Spleen (tissue), 11 donors: Measurements from ENCODE around the gene SORCS2. TPM values are rescaled to one million over a fixed set of nuclear protein-coding genes. Genes with fewer than 3 reads are reported as not detected.

ENCODE experiments used
- DNase-seq: peaks from one replicate; pipeline ENCODE4 v3.0.0-alpha.2; 2020
- H3K27ac ChIP-seq, 8 donors: fragments of 200-600 bp; sonication (generic) in 7 of 8; 1 replicate in 4 of 8; 2 replicates in 4 of 8; pipeline versions ENCODE4 v1.5.0 to v1.8.0; 2016 to 2021; ENCODE audit warnings: inconsistent platforms in 4 of 8, mild to moderate bottlenecking in 4 of 8, moderate library complexity in 1 of 8
- H3K27me3 ChIP-seq, 7 donors: fragments of 200-600 bp; sonication (generic) in 6 of 7; replicated peaks in 1 of 7; 1 replicate in 4 of 7; 2 replicates in 3 of 7; pipeline versions ENCODE4 v1.5.0 to v1.8.0; 2016 to 2021; ENCODE audit warnings: inconsistent platforms in 3 of 7, mild to moderate bottlenecking in 1 of 7
- H3K36me3 ChIP-seq, 6 donors: fragments of 200-600 bp; sonication (generic) in 5 of 6; 1 replicate in 4 of 6; 2 replicates in 2 of 6; pipeline versions ENCODE4 v1.5.0 to v1.8.0; 2016 to 2021; ENCODE audit warnings: inconsistent platforms in 2 of 6
- H3K4me1 ChIP-seq, 6 donors: fragments of 200-600 bp; sonication (generic) in 5 of 6; 1 replicate in 3 of 6; 2 replicates in 3 of 6; pipeline versions ENCODE4 v1.5.0 to v1.8.0; 2016 to 2021; ENCODE audit warnings: inconsistent platforms in 3 of 6
- H3K4me3 ChIP-seq, 8 donors: fragments of 200-600 bp; sonication (generic) in 7 of 8; 1 replicate in 4 of 8; 2 replicates in 4 of 8; pipeline versions ENCODE4 v1.5.0 to v1.8.0; 2016 to 2021; ENCODE audit warnings: inconsistent platforms in 4 of 8, mild to moderate bottlenecking in 4 of 8, moderate library complexity in 2 of 8
- H3K9me3 ChIP-seq, 8 donors: fragments of 200-600 bp; sonication (generic) in 7 of 8; 1 replicate in 4 of 8; 2 replicates in 4 of 8; pipeline versions ENCODE4 v1.5.0 to v1.8.0; 2016 to 2021; ENCODE audit warnings: inconsistent platforms in 4 of 8
- POLR2A ChIP-seq, 3 donors: fragments of 450-650 bp; IDR thresholded peaks; one replicate each; pipeline ENCODE4 v1.5.1; 2017; ENCODE audit warnings: antibody characterized with exemption in 3 of 3, mild to moderate bottlenecking in 1 of 3
- POLR2AphosphoS5 ChIP-seq, 3 donors: sonication (generic); formaldehyde crosslinking; IDR thresholded peaks; one replicate each; pipeline ENCODE4 v1.5.1; 2017; ENCODE audit warnings: antibody characterized with exemption in 3 of 3
- WGBS, 5 donors: extraction: QIAGEN DNeasy Blood & Tissue Kit in 3 of 5; methylation state at CpG; one replicate each; pipeline versions ENCODE4 v1.1.5 to v1.1.7; 2013 to 2018; 5-methylcytosine and 5-hydroxymethylcytosine counted together
- intact Hi-C: fragments of 100-400 bp; cut with DNase I; formaldehyde crosslinking; loops from one replicate; pipeline ENCODE4 v1.15.0; 2023; ENCODE audit warnings: low total_unique reads
- polyA plus RNA-seq, 3 donors: library from polyadenylated mRNA; stranded (reverse); fragments of 200-250 nt; gene quantifications; one replicate each; pipeline ENCODE4 v1.2.1, GENCODE V29; 2013
- total RNA-seq, 7 donors: library from RNA; depleted of rRNA in 3 of 7; stranded (reverse); fragments of >200 nt in 3 of 7; fragmentation: NEBNext Ultra II Directional in 4 of 7; extraction: Animal tissue kit (Norgen Biotek cat#: 25700) in 4 of 7; gene quantifications; one replicate each; pipeline versions ENCODE4 v1.1.0 to v1.2.1, GENCODE V29; 2016 to 2021
- TF ChIP-seq, protein P1 (sequence below), 11 experiments: fragments of 200-600 bp in 7 of 11; fragments of 450-650 bp in 4 of 11; sonication (generic) in 4 of 11; IDR thresholded peaks in 8 of 11; conservative IDR thresholded peaks in 3 of 11; 1 replicate in 7 of 11; 2 replicates in 4 of 11; pipeline versions ENCODE4 v1.4.0 to v1.8.0; 2016 to 2021; ENCODE audit warnings: antibody characterized with exemption in 11 of 11, inconsistent platforms in 4 of 11, mild to moderate bottlenecking in 1 of 11
- donor health status: healthy with polysubstance abuse.
- donor health status: DM: no; HTN: no; CAD: no; lungs with moderate emphysema.
- donor health status: DM: no; HTN: no; CAD: no.
- donor health status: Bipolar disorder and iron deficiency.
- donor health status: healthy.
- donor health status: DM: no; HTN: no; CAD: no.
- donor health status: DM: yes; HTN: yes; CAD: no.

The SORCS2 gene
- total and polyA plus RNA-seq, 10 donors, result 0.33 to 1.6 (median 0.60) TPM

DNA sequence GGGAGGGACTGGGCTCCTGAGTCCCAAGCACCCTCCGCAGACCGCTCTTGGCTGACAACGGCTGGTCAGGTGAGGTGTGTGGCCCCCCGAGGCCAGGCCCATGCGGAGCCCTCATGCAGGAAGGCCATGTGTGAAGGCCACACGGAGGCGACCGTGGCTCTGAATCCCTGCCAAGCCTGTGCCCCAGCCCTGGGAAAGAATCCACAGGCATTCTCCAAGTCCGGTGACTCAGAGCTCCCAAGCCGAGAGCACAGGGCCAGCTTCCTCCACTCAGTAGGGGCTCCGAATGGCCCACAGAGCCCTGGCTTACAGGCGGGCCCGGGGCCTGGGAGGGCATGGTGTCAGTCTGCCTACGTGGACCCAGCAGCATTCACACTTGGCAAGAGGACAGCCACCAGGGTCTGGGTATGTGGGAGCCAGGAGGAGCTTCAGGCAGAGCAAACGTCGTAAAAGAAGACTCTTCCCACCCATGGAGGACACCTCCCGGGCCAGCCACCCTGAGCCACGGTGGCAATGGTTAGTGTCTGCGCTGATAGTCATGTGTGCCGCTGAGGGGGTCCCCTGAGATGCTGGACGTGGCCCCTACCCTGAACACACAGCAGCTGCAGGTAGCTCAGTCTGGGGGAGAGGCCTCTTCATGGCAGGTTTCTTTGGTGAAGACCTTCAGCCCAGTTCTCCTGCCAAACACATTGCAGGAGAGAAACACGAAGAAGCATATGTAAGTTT is 136.7 kb downstream of the SORCS2 start:
- TF ChIP-seq POLR2A (IDR thresholded peaks at IDR 0.05), result no peak
- TF ChIP-seq, protein P1, sequence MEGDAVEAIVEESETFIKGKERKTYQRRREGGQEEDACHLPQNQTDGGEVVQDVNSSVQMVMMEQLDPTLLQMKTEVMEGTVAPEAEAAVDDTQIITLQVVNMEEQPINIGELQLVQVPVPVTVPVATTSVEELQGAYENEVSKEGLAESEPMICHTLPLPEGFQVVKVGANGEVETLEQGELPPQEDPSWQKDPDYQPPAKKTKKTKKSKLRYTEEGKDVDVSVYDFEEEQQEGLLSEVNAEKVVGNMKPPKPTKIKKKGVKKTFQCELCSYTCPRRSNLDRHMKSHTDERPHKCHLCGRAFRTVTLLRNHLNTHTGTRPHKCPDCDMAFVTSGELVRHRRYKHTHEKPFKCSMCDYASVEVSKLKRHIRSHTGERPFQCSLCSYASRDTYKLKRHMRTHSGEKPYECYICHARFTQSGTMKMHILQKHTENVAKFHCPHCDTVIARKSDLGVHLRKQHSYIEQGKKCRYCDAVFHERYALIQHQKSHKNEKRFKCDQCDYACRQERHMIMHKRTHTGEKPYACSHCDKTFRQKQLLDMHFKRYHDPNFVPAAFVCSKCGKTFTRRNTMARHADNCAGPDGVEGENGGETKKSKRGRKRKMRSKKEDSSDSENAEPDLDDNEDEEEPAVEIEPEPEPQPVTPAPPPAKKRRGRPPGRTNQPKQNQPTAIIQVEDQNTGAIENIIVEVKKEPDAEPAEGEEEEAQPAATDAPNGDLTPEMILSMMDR (IDR thresholded peaks at IDR 0.05 in 8 of 11, conservative IDR thresholded peaks at IDR 0.05 in 3 of 11), result no peak
- TF ChIP-seq POLR2AphosphoS5 (IDR thresholded peaks at IDR 0.05), result no peak
- 48 to 79% (median 73%) methylated on average over 11 to 22 of the region's 22 CpGs for WGBS, 5 donors
- intact Hi-C loops, result no loop called here
- H3K9me3 ChIP-seq, result no peaks in the 10 kb centered on the region
- no peak overlapping the region for H3K27ac ChIP-seq
- no peaks in the 10 kb centered on the region for H3K36me3 ChIP-seq
- H3K4me3 ChIP-seq, result no peak overlapping the region
- no peak for DNase-seq
- peaks cover 0 to 12% (median 2%) of the 10 kb centered on the region in 6 donors for H3K4me1 ChIP-seq
- H3K27me3 ChIP-seq, result peaks cover 0 to 83% (median 0%) of the 10 kb centered on the region in 7 donors

DNA sequence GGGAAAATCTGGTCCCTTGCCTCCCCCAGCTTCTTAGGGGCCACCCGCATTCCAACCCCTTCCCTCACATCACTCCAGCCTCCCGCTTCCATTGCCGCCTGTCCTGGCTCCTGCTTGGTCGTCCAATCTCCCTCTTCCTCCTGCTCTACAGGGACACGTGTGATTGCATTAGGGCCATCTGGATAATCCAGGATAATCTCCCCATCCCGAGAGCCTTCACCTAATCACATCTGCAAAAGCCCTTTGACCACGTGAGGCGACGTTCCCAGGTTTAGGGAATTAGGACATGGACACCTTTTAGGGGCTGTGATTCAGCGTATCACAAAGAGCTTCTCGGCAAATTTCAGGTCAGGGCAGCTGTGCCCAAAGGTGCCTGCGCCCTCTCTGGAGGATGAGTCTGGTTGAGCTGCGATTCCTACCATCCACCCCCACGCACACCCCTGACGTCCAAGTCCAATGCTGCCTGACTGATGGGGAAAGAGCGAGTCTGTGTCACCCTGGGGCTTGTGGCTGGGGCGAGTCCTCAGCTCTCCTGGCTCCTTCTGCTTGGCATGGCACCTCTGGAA is 137.8 kb downstream of the SORCS2 start:
- peaks cover 0 to 10% (median 2%) of the 10 kb centered on the region in 6 donors for H3K4me1 ChIP-seq
- no peak overlapping the region for H3K27ac ChIP-seq
- no peak overlapping the region for H3K4me3 ChIP-seq
- no peaks in the 10 kb centered on the region for H3K9me3 ChIP-seq
- intact Hi-C loops, result no loop called here
- TF ChIP-seq POLR2A (IDR thresholded peaks at IDR 0.05) (no peak), POLR2AphosphoS5 (IDR thresholded peaks at IDR 0.05) (no peak)
- TF ChIP-seq, protein P1 (IDR thresholded peaks at IDR 0.05 in 8 of 11, conservative IDR thresholded peaks at IDR 0.05 in 3 of 11), result no peak
- 84 to 92% (median 86%) methylated on average over 17 of the region's 17 CpGs for WGBS, 5 donors
- peak; percentile 38 for DNase-seq
- H3K27me3 ChIP-seq, result peaks cover 0 to 77% (median 0%) of the 10 kb centered on the region in 7 donors
- H3K36me3 ChIP-seq, result no peaks in the 10 kb centered on the region

DNA sequence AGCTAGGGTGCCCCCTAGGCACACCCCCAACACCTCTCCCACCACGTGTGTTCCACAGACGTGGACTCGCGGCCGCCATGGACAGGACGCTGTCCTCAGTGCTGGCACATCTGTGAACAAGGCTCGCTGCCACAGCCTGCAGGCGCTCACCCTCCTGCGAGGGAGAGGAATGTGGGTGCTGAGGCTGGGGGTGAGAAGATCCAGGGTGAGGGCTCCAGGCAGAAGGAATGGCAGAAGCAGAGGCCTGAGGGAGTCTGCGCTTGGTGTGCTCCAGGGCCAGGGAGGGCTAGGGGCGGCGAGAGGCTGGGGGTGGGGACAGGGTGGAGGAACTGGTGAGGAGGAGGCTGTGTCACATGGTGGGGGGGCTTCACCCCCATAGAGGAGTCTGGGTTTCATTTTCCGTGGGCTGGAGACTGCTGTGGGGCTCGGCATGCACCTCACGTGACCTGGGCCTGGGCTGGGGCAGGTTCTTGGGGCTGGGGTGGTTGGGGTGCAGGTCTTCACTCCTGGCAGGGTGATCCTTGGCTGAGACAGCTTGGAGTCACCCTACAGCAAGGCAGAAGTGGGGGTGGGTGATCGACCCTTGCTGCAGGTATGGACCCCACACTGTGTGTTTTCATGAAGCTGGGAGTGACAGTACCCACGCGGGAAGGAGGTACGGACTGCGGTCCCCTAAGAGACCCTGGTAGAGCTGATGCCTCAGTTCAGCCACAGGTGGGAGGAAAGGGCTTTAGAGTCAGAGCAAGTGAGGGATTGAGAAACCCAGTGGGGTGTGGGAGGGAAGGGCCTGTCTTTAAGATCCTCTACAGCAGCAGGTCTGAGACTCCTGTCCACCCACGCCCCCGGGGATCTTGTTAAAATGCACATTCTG is 138.7 kb downstream of the SORCS2 start:
- TF ChIP-seq POLR2AphosphoS5 (IDR thresholded peaks at IDR 0.05), result no peak
- no peak for TF ChIP-seq POLR2A (IDR thresholded peaks at IDR 0.05)
- TF ChIP-seq, protein P1 (IDR thresholded peaks at IDR 0.05 in 8 of 11, conservative IDR thresholded peaks at IDR 0.05 in 3 of 11), result no peak
- H3K27ac ChIP-seq, result no peak overlapping the region
- WGBS, 5 donors, result 80 to 87% (median 86%) methylated on average over 21 to 22 of the region's 22 CpGs
- H3K27me3 ChIP-seq, result peaks cover 0 to 73% (median 0%) of the 10 kb centered on the region in 7 donors
- H3K4me1 ChIP-seq, result peaks cover 0 to 9% (median 2%) of the 10 kb centered on the region in 6 donors
- H3K4me3 ChIP-seq, result no peak overlapping the region
- intact Hi-C loops, result no loop called here
- no peaks in the 10 kb centered on the region for H3K9me3 ChIP-seq
- no peaks in the 10 kb centered on the region for H3K36me3 ChIP-seq
- peak; percentile 71 for DNase-seq
